Endothelial cell of umbilical vein (primary cell): ENCODE results near the gene RAB3C. TPM values are rescaled to one million over a fixed set of nuclear protein-coding genes. Genes with fewer than 3 reads are reported as not detected.

Source experiments
- BruUV-seq: library from RNA; stranded (reverse); fragments of 400-500 nt; replicated peaks from 2 replicates; lab custom pipeline; 2021; lab: Mats Ljungman, UMichigan
- CTCF ChIA-PET: fragments of 300-600, 350-600 bp; sonication (Branson Sonifier 250); formaldehyde crosslinking; loops from one replicate; lab custom pipeline; 2021; ENCODE audit warnings: antibody characterized with exemption, inconsistent platforms; lab: Charles Lee
- POLR2A ChIA-PET: fragments of 300-600, 350-600 bp; sonication (Branson Sonifier 250); formaldehyde crosslinking; loops from one replicate; lab custom pipeline; 2021; ENCODE audit warnings: antibody characterized with exemption, inconsistent platforms; lab: Charles Lee
- DNase-seq: peaks from one replicate; pipeline ENCODE4 v3.0.0-alpha.2; 2011; ENCODE audit warnings: low read depth, low spot score
- FAIRE-seq: peaks from 2 replicates; lab custom pipeline; 2011; peaks lifted over from hg19 to GRCh38; lab: Jason Lieb, UNC
- H2AFZ ChIP-seq: 2 replicates; pipeline ENCODE4 v1.6.0; 2012; ENCODE audit warnings: low read depth, low read length, control low read depth, inconsistent platforms
- H3K27ac ChIP-seq: 2 replicates; pipeline ENCODE4 v1.5.1; 2011; ENCODE audit warnings: low read depth, mild to moderate bottlenecking, control low read depth, low read length, moderate library complexity; ENCODE audit not compliant: insufficient read depth
- H3K27me3 ChIP-seq, 2 experiments: 2 replicates each; pipeline versions ENCODE4 v1.6.0 to v1.6.1; 2011; ENCODE audit warnings: low read length in 2 of 2, mixed read lengths in 1 of 2; ENCODE audit not compliant: control insufficient read depth in 2 of 2, insufficient read depth in 2 of 2
- H3K36me3 ChIP-seq, 2 experiments: 2 replicates in 1 of 2; 3 replicates in 1 of 2; pipeline ENCODE4 v1.5.1; 2011; ENCODE audit warnings: low read length in 2 of 2, mild to moderate bottlenecking in 1 of 2, moderate library complexity in 1 of 2; ENCODE audit not compliant: control insufficient read depth in 2 of 2, insufficient read depth in 2 of 2; ENCODE audit errors: extremely low read depth in 1 of 2
- H3K4me1 ChIP-seq: 3 replicates; pipeline ENCODE4 v1.5.1; 2011; ENCODE audit warnings: mild to moderate bottlenecking, low read length; ENCODE audit not compliant: control insufficient read depth, insufficient read depth; ENCODE audit errors: extremely low read depth
- H3K4me2 ChIP-seq: 2 replicates; pipeline ENCODE4 v1.6.1; 2011; ENCODE audit warnings: low read length, control low read depth, mixed read lengths; ENCODE audit not compliant: insufficient read depth
- H3K4me3 ChIP-seq, 3 experiments: fragments of 200-600 bp in 1 of 3; sonication (generic), shearing (Covaris generic) in 1 of 3; replicated peaks in 1 of 3; 2 replicates each; pipeline ENCODE4 v1.5.1; 2011 to 2016; ENCODE audit warnings: control low read depth in 3 of 3, low read length in 3 of 3, mild to moderate bottlenecking in 2 of 3, inconsistent platforms in 1 of 3, low read depth in 1 of 3, moderate library complexity in 1 of 3; ENCODE audit not compliant: insufficient read depth in 1 of 3
- H3K79me2 ChIP-seq: 2 replicates; pipeline ENCODE4 v1.6.0; 2012; ENCODE audit warnings: low read length, inconsistent platforms; ENCODE audit not compliant: control insufficient read depth, insufficient read depth
- H3K9ac ChIP-seq: replicated peaks from 2 replicates; pipeline ENCODE3; 2011; ENCODE audit warnings: low read length, control low read depth; ENCODE audit not compliant: insufficient read depth; ENCODE audit errors: extremely low read depth
- H3K9me1 ChIP-seq: replicated peaks from 3 replicates; pipeline ENCODE4 v1.6.0; 2011; ENCODE audit warnings: mild to moderate bottlenecking, low read length; ENCODE audit not compliant: control insufficient read depth, insufficient read depth; ENCODE audit errors: extremely low read depth
- H3K9me3 ChIP-seq: replicated peaks from 2 replicates; pipeline ENCODE4 v1.5.1; 2012; ENCODE audit warnings: low read length, inconsistent platforms; ENCODE audit not compliant: control insufficient read depth, insufficient read depth
- H4K20me1 ChIP-seq: replicated peaks from 2 replicates; pipeline ENCODE3; 2011; ENCODE audit warnings: mild to moderate bottlenecking, low read length; ENCODE audit not compliant: control insufficient read depth, insufficient read depth; ENCODE audit errors: extremely low read depth
- CTCF ChIP-seq, 2 donors: IDR thresholded peaks; 1 replicate in 1 of 2; 2 replicates in 1 of 2; pipeline ENCODE4 v1.5.1; 2011; ENCODE audit warnings: low read length in 2 of 2, mild to moderate bottlenecking in 2 of 2, moderate library complexity in 2 of 2, control low read depth in 1 of 2, inconsistent platforms in 1 of 2, low read depth in 1 of 2; ENCODE audit not compliant: insufficient read depth in 1 of 2; ENCODE audit errors: extremely low read depth in 1 of 2
- FOS ChIP-seq: IDR thresholded peaks from 2 replicates; pipeline ENCODE4 v1.6.1; 2011; ENCODE audit warnings: mild to moderate bottlenecking, low read length, moderate library complexity, borderline replicate concordance; ENCODE audit not compliant: insufficient read depth
- JUN ChIP-seq: IDR thresholded peaks from 2 replicates; pipeline ENCODE4 v1.6.1; 2011; ENCODE audit warnings: borderline replicate concordance, low read depth; ENCODE audit not compliant: insufficient read length, insufficient read depth
- POLR2A ChIP-seq: IDR thresholded peaks from 2 replicates; pipeline ENCODE4 v1.6.1; 2012; ENCODE audit warnings: low read depth, mild to moderate bottlenecking, control low read depth, low read length
- POLR2AphosphoS5 ChIP-seq: IDR thresholded peaks from 2 replicates; pipeline ENCODE4 v1.6.1; 2012; ENCODE audit warnings: low read depth, mild to moderate bottlenecking, control low read depth, low read length, moderate library complexity; ENCODE audit not compliant: insufficient read depth
- dilution Hi-C: fragments of 300-500 bp; cut with MboI; formaldehyde crosslinking; loops from one replicate; pipeline ENCODE4 v1.15.0; 2019; ENCODE audit warnings: low sequenced_read_pairs; ENCODE audit not compliant: extremely low pct_ligation_motif_present
- intact Hi-C: fragments of 100-400 bp; cut with micrococcal nuclease; formaldehyde crosslinking; loops from one replicate; pipeline ENCODE4 v1.10.0; 2022
- polyA plus RNA-seq, 4 experiments: library from polyadenylated mRNA; depleted of rRNA in 3 of 4; stranded (reverse) in 3 of 4; unstranded in 1 of 4; fragments of >200 nt; gene quantifications; 2 replicates each; pipeline versions ENCODE4 v1.2.1 to v1.2.3, GENCODE V29; 2011 to 2012; ENCODE audit warnings: missing spikeins in 1 of 4
- total RNA-seq: library from RNA; stranded (reverse); gene quantifications from 2 replicates; pipeline ENCODE4 v1.2.3, GENCODE V29; 2021
- TF ChIP-seq, protein P1 (sequence below): IDR thresholded peaks from 2 replicates; pipeline ENCODE4 v1.6.1; 2011; ENCODE audit not compliant: insufficient read depth, insufficient read length

Gene RAB3C
- total and polyA plus RNA-seq, 2 donors (not counting 3 experiments of a cell fraction or from before 2014, with no cell fraction given) = 0.04 to 0.66 TPM

DNA sequence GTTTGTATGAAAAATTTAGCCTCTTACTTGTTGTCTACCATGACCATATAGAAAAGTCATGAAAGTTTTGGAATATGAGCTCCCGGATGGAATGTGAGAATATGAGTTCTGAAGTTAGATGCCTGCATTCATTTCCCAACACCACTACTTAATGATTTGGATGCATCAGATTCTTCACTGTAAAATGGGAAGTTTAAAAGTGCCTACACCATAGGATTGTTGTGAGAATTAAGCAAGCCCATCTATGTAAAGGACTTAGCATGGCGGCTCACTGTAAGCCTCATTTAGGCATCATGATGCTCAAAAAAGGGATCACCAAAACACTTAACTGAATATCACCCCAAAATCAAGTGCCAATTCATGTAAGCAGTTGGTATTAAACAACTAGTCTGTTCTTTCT, 177.3 kb downstream of the RAB3C start:
- TF ChIP-seq, protein P1, sequence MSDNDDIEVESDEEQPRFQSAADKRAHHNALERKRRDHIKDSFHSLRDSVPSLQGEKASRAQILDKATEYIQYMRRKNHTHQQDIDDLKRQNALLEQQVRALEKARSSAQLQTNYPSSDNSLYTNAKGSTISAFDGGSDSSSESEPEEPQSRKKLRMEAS = no peak
- TF ChIP-seq CTCF (IDR thresholded peaks at IDR 0.05; ENCODE audit: extremely low read depth in 1 of 2, insufficient read depth in 1 of 2, low read depth in 1 of 2, low read length in 2 of 2) (no peak), JUN (no peak), POLR2AphosphoS5 (no peak), FOS (no peak)
- CTCF ChIA-PET = interaction anchor here (1.6 kb wide), 1 partner anchor 13 kb away, joined by 4 read pairs; no protein-coding TSS in a partner anchor
- intact Hi-C loops (no loop called here), dilution Hi-C loops (no loop called here)
- H3K4me2 ChIP-seq = peak overlapping the region; percentile 99
- H3K27ac ChIP-seq = no peak overlapping the region
- H4K20me1 ChIP-seq = no peaks in the 10 kb centered on the region
- FAIRE-seq (no peak), DNase-seq (no peak)
- no peak overlapping the region for H3K9ac ChIP-seq
- H3K4me1 ChIP-seq = peaks cover 10% of the 10 kb centered on the region
- peak overlapping the region in 1 of 3 experiments; percentile 75 for H3K4me3 ChIP-seq
- no peaks in the 10 kb centered on the region for H3K27me3 ChIP-seq
- no TSS peak for BruUV-seq
- POLR2A ChIA-PET = no interaction called here
- H3K9me1 ChIP-seq = no peaks in the 10 kb centered on the region
- peak overlapping the region; percentile 98 for H2AFZ ChIP-seq
- H3K36me3 ChIP-seq = no peaks in the 10 kb centered on the region
- H3K9me3 ChIP-seq = no peaks in the 10 kb centered on the region
- no peaks in the 10 kb centered on the region for H3K79me2 ChIP-seq

GRCh38 chr5:58761407-58761806, 178.5 kb downstream of the RAB3C start:
- ChIA-PET POLR2A (no interaction called here), CTCF (interaction anchor here (1.0 to 2.3 kb wide), 5 partner anchors 10 to 262 kb away, joined by 3 to 8 read pairs (median 4); no protein-coding TSS in a partner anchor)
- no TSS peak for BruUV-seq
- dilution Hi-C loops (no loop called here), intact Hi-C loops (no loop called here)
- no peaks in the 10 kb centered on the region for H3K36me3 ChIP-seq
- no peak for TF ChIP-seq POLR2A
- FAIRE-seq = no peak
- no peaks in the 10 kb centered on the region for H4K20me1 ChIP-seq
- no peak overlapping the region for H3K27ac ChIP-seq
- H3K27me3 ChIP-seq = no peaks in the 10 kb centered on the region
- no peaks in the 10 kb centered on the region for H3K9me1 ChIP-seq
- no peak overlapping the region for H3K9ac ChIP-seq
- no peaks in the 10 kb centered on the region for H3K9me3 ChIP-seq
- no peak for DNase-seq
- no peak overlapping the region for H3K4me3 ChIP-seq
- H3K4me1 ChIP-seq = peaks cover 10% of the 10 kb centered on the region
- H3K79me2 ChIP-seq = no peaks in the 10 kb centered on the region
- H3K4me2 ChIP-seq = no peak overlapping the region
- H2AFZ ChIP-seq = no peak overlapping the region
